GM12878 (cell line): Measurements from ENCODE around the gene SPRY2. TPM values are rescaled to one million over a fixed set of nuclear protein-coding genes. Genes with fewer than 3 reads are reported as not detected.
A peak's percentile ranks its signal among the peaks of the same experiment; 100 is the strongest.

ENCODE experiments used
- ATAC-seq: fragments of 200-7000 bp; cut with Tn5 transposase; 3 replicates; pipeline ENCODE4 v1.9.1; 2020; ENCODE audit warnings: mild to moderate bottlenecking, moderate library complexity
- BruUV-seq: library from RNA; stranded (reverse); fragments of 400-500 nt; replicated peaks from 2 replicates; lab custom pipeline; 2021; lab: Mats Ljungman, UMichigan
- CTCF ChIA-PET: fragments of 300-600 bp; sonication (Branson Sonifier 250); formaldehyde crosslinking; extraction: SDS; loops from one replicate; lab custom pipeline; 2021; ENCODE audit warnings: inconsistent platforms; lab: Yijun Ruan, JAX
- POLR2A ChIA-PET: fragments of 350-600 bp; formaldehyde crosslinking; extraction: SDS; loops from one replicate; lab custom pipeline; 2021; ENCODE audit warnings: inconsistent platforms; lab: Charles Lee
- RAD21 ChIA-PET: fragments of 300-600 bp; sonication (Branson Sonifier 250); formaldehyde crosslinking; loops from one replicate; lab custom pipeline; 2023; ENCODE audit warnings: antibody characterized with exemption; ENCODE audit not compliant: unreplicated experiment; lab: Charles Lee
- SMC1A ChIA-PET: fragments of 300-600 bp; sonication (Branson Sonifier 250); formaldehyde crosslinking; loops from one replicate; lab custom pipeline; 2023; ENCODE audit not compliant: unreplicated experiment, uncharacterized antibody; lab: Charles Lee
- DNase-seq: peaks from one replicate; pipeline ENCODE4 v3.0.0-alpha.2; 2011; ENCODE audit warnings: low read depth, low spot score
- FAIRE-seq: peaks from 3 replicates; lab custom pipeline; 2011; peaks lifted over from hg19 to GRCh38; lab: Jason Lieb, UNC
- H2AFZ ChIP-seq: 2 replicates; pipeline ENCODE4 v1.6.0; 2011; ENCODE audit warnings: low read depth, low read length, control low read depth; ENCODE audit not compliant: control insufficient read depth
- H3K27ac ChIP-seq: 2 replicates; pipeline ENCODE4 v1.5.1; 2011; ENCODE audit warnings: control low read depth; ENCODE audit not compliant: control insufficient read depth, insufficient read depth
- H3K27me3 ChIP-seq, 2 experiments: replicated peaks in 1 of 2; 2 replicates each; pipeline versions ENCODE4 v1.6.0 to v1.6.1; 2011; ENCODE audit warnings: low read length in 1 of 2; ENCODE audit not compliant: control insufficient read depth in 2 of 2, insufficient read depth in 2 of 2
- H3K36me3 ChIP-seq, 2 experiments: 2 replicates each; pipeline ENCODE4 v1.5.1; 2011; ENCODE audit warnings: low read length in 1 of 2; ENCODE audit not compliant: control insufficient read depth in 2 of 2, insufficient read depth in 2 of 2
- H3K4me1 ChIP-seq: 2 replicates; pipeline ENCODE4 v1.6.1; 2011; ENCODE audit warnings: mild to moderate bottlenecking, low read length, moderate library complexity, mixed read lengths; ENCODE audit not compliant: control insufficient read depth, insufficient read depth
- H3K4me2 ChIP-seq: 2 replicates; pipeline ENCODE4 v1.6.0; 2011; ENCODE audit warnings: control low read depth; ENCODE audit not compliant: control insufficient read depth, insufficient read depth
- H3K4me3 ChIP-seq: fragments of 200-600 bp; sonication (generic); 2 replicates; pipeline ENCODE4 v1.5.1; 2016
- H3K79me2 ChIP-seq: 2 replicates; pipeline ENCODE4 v1.6.0; 2011; ENCODE audit warnings: low read length; ENCODE audit not compliant: control insufficient read depth, insufficient read depth
- H3K9ac ChIP-seq: 2 replicates; pipeline ENCODE4 v1.8.0; 2011; ENCODE audit warnings: low read length, control low read depth, mixed read lengths; ENCODE audit not compliant: control insufficient read depth, insufficient read depth
- H3K9me3 ChIP-seq: replicated peaks from 3 replicates; pipeline ENCODE4 v1.5.1; 2011; ENCODE audit warnings: mild to moderate bottlenecking, low read length; ENCODE audit not compliant: control insufficient read depth, insufficient read depth
- H4K20me1 ChIP-seq: 2 replicates; pipeline ENCODE4 v1.6.0; 2011; ENCODE audit not compliant: control insufficient read depth, insufficient read depth
- E2F4 ChIP-seq: IDR thresholded peaks from 2 replicates; pipeline ENCODE4 v1.6.1; 2012; ENCODE audit warnings: low read depth, low read length, improper control_type of control experiment
- ETV6 ChIP-seq, 2 experiments: fragments of 450-650 bp in 1 of 2; IDR thresholded peaks in 1 of 2; conservative IDR thresholded peaks in 1 of 2; 2 replicates each; pipeline ENCODE4 v1.6.1; 2014; ENCODE audit warnings: antibody characterized with exemption in 1 of 2, borderline replicate concordance in 1 of 2, low read depth in 1 of 2, mild to moderate bottlenecking in 1 of 2, moderate library complexity in 1 of 2
- IKZF1 ChIP-seq: fragments of 450-650 bp; conservative IDR thresholded peaks from 2 replicates; pipeline ENCODE4 v1.6.1; 2017; ENCODE audit warnings: antibody characterized with exemption, mild to moderate bottlenecking
- ZBTB33 ChIP-seq: fragments of 450-650 bp; IDR thresholded peaks from 2 replicates; pipeline ENCODE4 v1.6.1; 2017; ENCODE audit warnings: mild to moderate bottlenecking
- WGBS: methylation state at CpG from one replicate; pipeline ENCODE4 v1.1.6; 2016; ENCODE audit warnings: low lambda C conversion rate; ENCODE audit not compliant: insufficient replicate concordance, insufficient coverage; ENCODE audit errors: missing lambda C conversion rate; 5-methylcytosine and 5-hydroxymethylcytosine counted together
- in situ Hi-C: fragments of 300-500 bp; cut with MboI; formaldehyde crosslinking; loops from 9 replicates; pipeline ENCODE4 v1.14.3; 2018; ENCODE audit warnings: mixed read lengths
- intact Hi-C: fragments of 100-400 bp; cut with micrococcal nuclease; formaldehyde crosslinking; loops from one replicate; pipeline ENCODE4 v1.14.2; 2022; ENCODE audit not compliant: unreplicated experiment
- polyA plus RNA-seq, 11 experiments: library from polyadenylated mRNA; depleted of rRNA in 4 of 11; unstranded in 6 of 11; stranded (reverse) in 5 of 11; fragments of >200 nt; fragmentation: Nextera tagmentation in 4 of 11; fragmentation: Illumina TruSeq in 1 of 11; extraction: Ambion mirVana in 4 of 11; extraction: Trizol in 1 of 11; gene quantifications; 1 replicate in 1 of 11; 2 replicates in 10 of 11; pipeline versions ENCODE4 v1.2.1 to v1.2.3, GENCODE V29; 2011 to 2016; ENCODE audit warnings: inconsistent platforms in 2 of 11, missing spikeins in 2 of 11, low read depth in 1 of 11
- total RNA-seq, 4 experiments: library from RNA; depleted of rRNA in 3 of 4; stranded (reverse); fragments of >200 nt in 3 of 4; fragmentation: Illumina TruSeq in 1 of 4; extraction: Trizol in 1 of 4; gene quantifications; 2 replicates each; pipeline versions ENCODE4 v1.2.1 to v1.2.3, GENCODE V29; 2013 to 2021
- TF ChIP-seq, protein P1 (sequence below): fragments of 450-650 bp; IDR thresholded peaks from 2 replicates; pipeline ENCODE4 v1.6.1; 2016; ENCODE audit warnings: mild to moderate bottlenecking, moderate library complexity, borderline replicate concordance

Gene SPRY2
- total and polyA plus RNA-seq, 10 of the 15 experiments (the other 5 are each of a cell fraction or from before 2014, with no cell fraction given): 1.8 to 82.1 (median 9.2) TPM

GRCh38 chr13:80307401-80307987 is 33.4 kb downstream of the SPRY2 start (continued):
- TF ChIP-seq ETV6 (conservative IDR thresholded peaks at IDR 0.05 in 1 of 2, IDR thresholded peaks at IDR 0.05 in 1 of 2; ENCODE audit: borderline replicate concordance in 1 of 2, low read depth in 1 of 2) (no peak), ZBTB33 (no peak), E2F4 (no peak)

DNA sequence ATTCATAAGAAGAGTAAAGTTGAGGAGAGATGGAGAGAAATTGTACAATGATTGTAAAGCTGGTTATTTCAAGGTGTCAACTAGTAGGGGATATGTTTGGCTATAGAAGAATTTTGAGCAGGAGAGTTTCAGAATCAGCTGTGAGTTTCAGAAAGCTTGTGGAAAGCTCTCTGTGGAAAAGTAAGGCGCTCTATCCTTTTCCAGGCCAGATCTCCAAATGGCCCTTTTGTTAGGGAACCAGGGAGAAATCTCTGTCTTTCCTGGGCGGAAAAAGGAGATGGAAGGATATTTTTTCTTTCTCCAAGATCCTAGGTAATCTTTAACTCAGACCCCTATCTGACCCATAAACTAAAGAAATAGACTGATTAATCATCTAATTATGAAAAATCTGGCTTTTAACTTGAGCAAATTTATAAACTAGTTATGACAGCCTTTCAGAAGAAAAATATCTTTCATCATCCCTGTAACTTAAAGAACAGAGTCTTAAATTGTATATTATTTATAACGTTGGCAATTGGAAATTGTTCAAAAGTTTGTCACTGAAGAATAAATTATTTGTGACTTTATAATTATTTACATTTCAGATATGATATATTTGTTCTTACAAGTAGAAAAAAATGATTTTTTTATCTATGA is 34.5 kb downstream of the SPRY2 start:
- H3K9ac ChIP-seq: no peak overlapping the region
- intact Hi-C loops (loop anchor here (5.0 kb wide), 1 partner anchor 49 kb away; no protein-coding TSS in a partner anchor), in situ Hi-C loops (no loop called here)
- POLR2A ChIA-PET: interaction anchor here (0.6 kb wide), 1 partner anchor 54 kb away, joined by 5 read pairs; no protein-coding TSS in a partner anchor
- no peak for DNase-seq
- RAD21 ChIA-PET: interaction anchor here (0.6 to 2.0 kb wide), 9 partner anchors 9 to 627 kb away, joined by 3 to 8 read pairs (median 3); partner anchors contain the start of gene SPRY2
- no peak overlapping the region for H2AFZ ChIP-seq
- TF ChIP-seq, protein P1, sequence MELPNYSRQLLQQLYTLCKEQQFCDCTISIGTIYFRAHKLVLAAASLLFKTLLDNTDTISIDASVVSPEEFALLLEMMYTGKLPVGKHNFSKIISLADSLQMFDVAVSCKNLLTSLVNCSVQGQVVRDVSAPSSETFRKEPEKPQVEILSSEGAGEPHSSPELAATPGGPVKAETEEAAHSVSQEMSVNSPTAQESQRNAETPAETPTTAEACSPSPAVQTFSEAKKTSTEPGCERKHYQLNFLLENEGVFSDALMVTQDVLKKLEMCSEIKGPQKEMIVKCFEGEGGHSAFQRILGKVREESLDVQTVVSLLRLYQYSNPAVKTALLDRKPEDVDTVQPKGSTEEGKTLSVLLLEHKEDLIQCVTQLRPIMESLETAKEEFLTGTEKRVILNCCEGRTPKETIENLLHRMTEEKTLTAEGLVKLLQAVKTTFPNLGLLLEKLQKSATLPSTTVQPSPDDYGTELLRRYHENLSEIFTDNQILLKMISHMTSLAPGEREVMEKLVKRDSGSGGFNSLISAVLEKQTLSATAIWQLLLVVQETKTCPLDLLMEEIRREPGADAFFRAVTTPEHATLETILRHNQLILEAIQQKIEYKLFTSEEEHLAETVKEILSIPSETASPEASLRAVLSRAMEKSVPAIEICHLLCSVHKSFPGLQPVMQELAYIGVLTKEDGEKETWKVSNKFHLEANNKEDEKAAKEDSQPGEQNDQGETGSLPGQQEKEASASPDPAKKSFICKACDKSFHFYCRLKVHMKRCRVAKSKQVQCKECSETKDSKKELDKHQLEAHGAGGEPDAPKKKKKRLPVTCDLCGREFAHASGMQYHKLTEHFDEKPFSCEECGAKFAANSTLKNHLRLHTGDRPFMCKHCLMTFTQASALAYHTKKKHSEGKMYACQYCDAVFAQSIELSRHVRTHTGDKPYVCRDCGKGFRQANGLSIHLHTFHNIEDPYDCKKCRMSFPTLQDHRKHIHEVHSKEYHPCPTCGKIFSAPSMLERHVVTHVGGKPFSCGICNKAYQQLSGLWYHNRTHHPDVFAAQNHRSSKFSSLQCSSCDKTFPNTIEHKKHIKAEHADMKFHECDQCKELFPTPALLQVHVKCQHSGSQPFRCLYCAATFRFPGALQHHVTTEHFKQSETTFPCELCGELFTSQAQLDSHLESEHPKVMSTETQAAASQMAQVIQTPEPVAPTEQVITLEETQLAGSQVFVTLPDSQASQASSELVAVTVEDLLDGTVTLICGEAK: no peak
- TF ChIP-seq IKZF1: peak; percentile 32; the same call in 1 of the 2 replicates
- no peak overlapping the region for H3K4me3 ChIP-seq
- CTCF ChIA-PET: interaction anchor here (1.0 to 1.7 kb wide), 7 partner anchors 9 to 270 kb away, joined by 3 to 5 read pairs (median 3); no protein-coding TSS in a partner anchor
- no peak for FAIRE-seq
- no peaks in the 10 kb centered on the region for H3K27me3 ChIP-seq
- BruUV-seq: no TSS peak
- H3K9me3 ChIP-seq: no peaks in the 10 kb centered on the region
- no peak overlapping the region for H3K4me2 ChIP-seq
- SMC1A ChIA-PET: interaction anchor here (0.8 to 2.3 kb wide), 14 partner anchors 9 to 711 kb away, joined by 3 to 13 read pairs (median 4); no protein-coding TSS in a partner anchor
- no peaks in the 10 kb centered on the region for H4K20me1 ChIP-seq
- no peaks in the 10 kb centered on the region for H3K79me2 ChIP-seq
- no peak overlapping the region for H3K27ac ChIP-seq
- no peaks in the 10 kb centered on the region for H3K4me1 ChIP-seq
- WGBS: 7% methylated on average over 3 of the region's 3 CpGs
- H3K36me3 ChIP-seq: no peaks in the 10 kb centered on the region
- peak; percentile 45 for ATAC-seq
